B cell (primary cell): ENCODE measurements around the gene COQ7. TPM values are rescaled to one million over a fixed set of nuclear protein-coding genes. Genes with fewer than 3 reads are reported as not detected.
A peak's percentile ranks its signal among the peaks of the same experiment; 100 is the strongest.

ENCODE experiments used
- ATAC-seq: fragments of 200-7000 bp; cut with Tn5 transposase; one replicate; pipeline ENCODE4 v1.10.0; 2021; ENCODE audit warnings: low read depth, mild to moderate bottlenecking, moderate number of reproducible peaks, moderate library complexity
- CTCF ChIA-PET: fragments of 350-600 bp; sonication (Branson Sonifier 250); formaldehyde crosslinking; loops from one replicate; lab custom pipeline; 2021; ENCODE audit warnings: antibody characterized with exemption, inconsistent platforms; lab: Charles Lee
- POLR2A ChIA-PET: fragments of 350-600 bp; sonication (Branson Sonifier 250); formaldehyde crosslinking; loops from one replicate; lab custom pipeline; 2021; ENCODE audit warnings: antibody characterized with exemption; lab: Charles Lee
- DNase-seq: peaks from one replicate; pipeline ENCODE4 v3.0.0; 2013
- H2AFZ ChIP-seq: 2 replicates; pipeline ENCODE4 v1.6.1; 2012; ENCODE audit warnings: mild to moderate bottlenecking, low read depth, low read length; ENCODE audit not compliant: insufficient read depth, poor library complexity, severe bottlenecking
- H3K27ac ChIP-seq, 2 donors: 1 replicate in 1 of 2; 2 replicates in 1 of 2; pipeline ENCODE4 v1.5.1; 2012 to 2013; ENCODE audit warnings: low read length in 2 of 2, mild to moderate bottlenecking in 2 of 2, moderate library complexity in 1 of 2
- H3K27me3 ChIP-seq, 4 experiments: fragments of 200-600 bp in 1 of 4; sonication (generic) in 1 of 4; replicated peaks in 1 of 4; 1 replicate in 2 of 4; 2 replicates in 2 of 4; pipeline versions ENCODE4 v1.6.1 to v1.7.0; 2013 to 2016; ENCODE audit warnings: low read length in 3 of 4, mild to moderate bottlenecking in 2 of 4, mixed read lengths in 1 of 4, moderate library complexity in 1 of 4; ENCODE audit not compliant: insufficient read depth in 4 of 4, control insufficient read depth in 3 of 4; ENCODE audit errors: control extremely low read depth in 1 of 4
- H3K36me3 ChIP-seq, 2 experiments: replicated peaks in 1 of 2; 1 replicate in 1 of 2; 2 replicates in 1 of 2; pipeline versions ENCODE4 v1.6.1 to v1.7.1; 2013; ENCODE audit warnings: low read length in 1 of 2; ENCODE audit not compliant: insufficient read depth in 2 of 2, control insufficient read depth in 1 of 2; ENCODE audit errors: control extremely low read depth in 1 of 2, extremely low read depth in 1 of 2
- H3K4me1 ChIP-seq, 2 donors: fragments of 200-600 bp in 1 of 2; sonication (generic) in 1 of 2; 1 replicate in 1 of 2; 2 replicates in 1 of 2; pipeline versions ENCODE4 v1.5.1 to v1.6.1; 2013 to 2017; ENCODE audit warnings: low read length in 2 of 2; ENCODE audit not compliant: control insufficient read depth in 2 of 2, insufficient read depth in 2 of 2
- H3K4me2 ChIP-seq: replicated peaks from 2 replicates; pipeline ENCODE3; 2012; ENCODE audit warnings: mild to moderate bottlenecking, low read depth, low read length; ENCODE audit not compliant: poor library complexity, severe bottlenecking
- H3K4me3 ChIP-seq, 5 experiments: fragments of 200-600 bp in 1 of 5; sonication (generic) in 1 of 5; 1 replicate in 3 of 5; 2 replicates in 2 of 5; pipeline versions ENCODE4 v1.5.1 to v1.7.0; 2011 to 2016; ENCODE audit warnings: low read length in 4 of 5, mild to moderate bottlenecking in 4 of 5, low read depth in 2 of 5, control low read depth in 1 of 5, moderate library complexity in 1 of 5; ENCODE audit not compliant: insufficient read depth in 1 of 5; ENCODE audit errors: control extremely low read depth in 1 of 5, extremely low read depth in 1 of 5
- H3K79me2 ChIP-seq: fragments of 200-600 bp; sonication (generic); one replicate; pipeline ENCODE4 v1.6.0; 2016; ENCODE audit warnings: low read length; ENCODE audit not compliant: control insufficient read depth, insufficient read depth
- H3K9ac ChIP-seq: fragments of 200-600 bp; sonication (generic); 2 replicates; pipeline ENCODE4 v1.6.1; 2017; ENCODE audit warnings: mild to moderate bottlenecking, low read length, moderate library complexity
- H3K9me3 ChIP-seq, 3 donors: one replicate each; pipeline versions ENCODE4 v1.6.1 to v1.7.1; 2013; ENCODE audit warnings: low read length in 2 of 3; ENCODE audit not compliant: control insufficient read depth in 2 of 3, insufficient read depth in 1 of 3; ENCODE audit errors: control extremely low read depth in 1 of 3
- H4K20me1 ChIP-seq: 2 replicates; pipeline ENCODE4 v1.6.0; 2012; ENCODE audit warnings: mild to moderate bottlenecking, low read length; ENCODE audit not compliant: insufficient read depth, control insufficient read depth, poor library complexity, severe bottlenecking
- H3K27ac Mint-ChIP-seq: one replicate; pipeline ENCODE4 v1.8.0; 2021; ENCODE audit warnings: mixed read lengths
- H3K27me3 Mint-ChIP-seq: one replicate; pipeline ENCODE4 v1.8.0; 2021; ENCODE audit warnings: mixed read lengths
- H3K4me1 Mint-ChIP-seq: one replicate; pipeline ENCODE4 v1.8.0; 2021; ENCODE audit warnings: mixed read lengths
- H3K4me3 Mint-ChIP-seq: one replicate; pipeline ENCODE4 v1.8.0; 2021; ENCODE audit warnings: mixed read lengths
- H3K9me3 Mint-ChIP-seq: one replicate; pipeline ENCODE4 v1.8.0; 2022; ENCODE audit warnings: mixed read lengths; ENCODE audit not compliant: insufficient read depth
- CTCF ChIP-seq: fragments of 200-600 bp; IDR thresholded peaks from one replicate; pipeline ENCODE4 v1.8.0; 2022; ENCODE audit warnings: antibody characterized with exemption, mild to moderate bottlenecking
- EZH2 ChIP-seq: IDR thresholded peaks from 2 replicates; pipeline ENCODE4 v1.6.1; 2012; ENCODE audit warnings: borderline replicate concordance, low read depth, mild to moderate bottlenecking, moderate library complexity, low read length; ENCODE audit not compliant: insufficient read depth, poor library complexity, severe bottlenecking
- WGBS: methylation state at CpG from one replicate; pipeline ENCODE4 v1.1.5; 2013; ENCODE audit warnings: missing lambda C conversion rate; ENCODE audit not compliant: insufficient coverage; 5-methylcytosine and 5-hydroxymethylcytosine counted together
- intact Hi-C: fragments of 100-400 bp; cut with micrococcal nuclease; formaldehyde crosslinking; loops from one replicate; pipeline ENCODE4 v1.10.0; 2022
- polyA plus RNA-seq: library from polyadenylated mRNA; depleted of rRNA; stranded (reverse); fragments of >200 nt; gene quantifications from 2 replicates; pipeline ENCODE4 v1.2.3, GENCODE V29; 2012
- total RNA-seq, 2 donors: library from RNA; stranded (reverse); fragments of 120-200 nt in 1 of 2; gene quantifications; 1 replicate in 1 of 2; 2 replicates in 1 of 2; pipeline versions ENCODE4 v1.2.3 to v1.2.4, GENCODE V29; 2013 to 2022

COQ7 gene
- total and polyA plus RNA-seq, 2 donors (not counting 1 experiment from before 2014, with no cell fraction given): 8.1 to 19.4 TPM

- Histone ChIP-seq H3K27me3 (peaks cover 0 to 13% (median 8%) of the 10 kb centered on the region in 4 experiments), H3K36me3 (no peaks in the 10 kb centered on the region), H3K9me3 (no peaks in the 10 kb centered on the region), H3K4me3 (peak overlapping the region in 4 of 5 experiments; percentile 21 to 58 (median 38)), H3K79me2 (no peaks in the 10 kb centered on the region), H4K20me1 (no peaks in the 10 kb centered on the region), H3K4me2 (peak overlapping the region; percentile 78), H3K9ac (peak overlapping the region; percentile 48), H3K27ac (no peak overlapping the region), H2AFZ (peak overlapping the region; percentile 79), H3K4me1 (peaks cover 7 to 10% of the 10 kb centered on the region in 2 donors)
- CTCF ChIA-PET: interaction anchor here (0.6 to 7.5 kb wide), 48 partner anchors 9 to 800 kb away, joined by 3 to 122 read pairs (median 4); partner anchors contain the start of genes COQ7 and ITPRIPL2
- peaks cover 4% of the 10 kb centered on the region for H3K27me3 Mint-ChIP-seq
- intact Hi-C loops: loop anchor here (1.0 to 2.0 kb wide), 2 partner anchors 81 to 94 kb away; no protein-coding TSS in a partner anchor
- H3K4me3 Mint-ChIP-seq: peak overlapping the region; percentile 79
- no peak for TF ChIP-seq EZH2
- TF ChIP-seq CTCF: peak; percentile 100
- peaks cover 2% of the 10 kb centered on the region for H3K9me3 Mint-ChIP-seq
- H3K27ac Mint-ChIP-seq: no peak overlapping the region
- POLR2A ChIA-PET: interaction anchor here (0.6 to 1.2 kb wide), 4 partner anchors 18 to 469 kb away, joined by 3 to 5 read pairs (median 4); partner anchors contain the start of genes COQ7 and VPS35L
- peaks cover 5% of the 10 kb centered on the region for H3K4me1 Mint-ChIP-seq
- peak; percentile 97 for ATAC-seq
- peak; percentile 87 for DNase-seq
- WGBS: 6% methylated on average over 48 of the region's 52 CpGs
Observed at GRCh38 chr16:19086322-19087199, 19.1 kb downstream of the COQ7 start.
